Activated T-helper 17 cell treated with anti-CD3 and anti-CD28 coated beads, Interleukin-2, amount 50 U/mL, for 72 hours (primary cell): ENCODE measurements around the gene TNN. TPM values are rescaled to one million over a fixed set of nuclear protein-coding genes. Genes with fewer than 3 reads are reported as not detected.

Experiments
- ATAC-seq: fragments of 150-1000 bp; cut with Tn5 transposase; replicated peaks from 2 replicates; pipeline ENCODE4 v1.10.0; 2021; ENCODE audit warnings: mild to moderate bottlenecking, moderate library complexity
- H3K27ac Mint-ChIP-seq: one replicate; pipeline ENCODE4 v1.8.0; 2022; ENCODE audit warnings: mixed read lengths
- H3K27me3 Mint-ChIP-seq: one replicate; pipeline ENCODE4 v1.8.0; 2022; ENCODE audit warnings: mixed read lengths
- H3K36me3 Mint-ChIP-seq: one replicate; pipeline ENCODE4 v1.8.0; 2022; ENCODE audit warnings: low read depth, mild to moderate bottlenecking, mixed read lengths
- H3K4me1 Mint-ChIP-seq: one replicate; pipeline ENCODE4 v1.8.0; 2022; ENCODE audit warnings: mixed read lengths
- H3K4me3 Mint-ChIP-seq: one replicate; pipeline ENCODE4 v1.8.0; 2022; ENCODE audit warnings: mild to moderate bottlenecking, mixed read lengths
- H3K9me3 Mint-ChIP-seq: one replicate; pipeline ENCODE4 v1.8.0; 2022; ENCODE audit warnings: mixed read lengths
- total RNA-seq, 2 donors: library from RNA; stranded (reverse); gene quantifications; one replicate each; pipeline ENCODE4 v1.2.3, GENCODE V29; 2022

The TNN gene
- total RNA-seq, 2 donors from 2014 or later = not detected

- Mint-ChIP-seq H3K4me3 (no peak overlapping the region), H3K4me1 (no peaks in the 10 kb centered on the region)
- ATAC-seq = no peak
Observed at GRCh38 chr1:175114996-175115395, 47.4 kb downstream of the TNN start.

GRCh38 chr1:175116210-175116798 is 48.7 kb downstream of the TNN start:
- H3K4me1 Mint-ChIP-seq = no peaks in the 10 kb centered on the region
- no peaks in the 10 kb centered on the region for H3K36me3 Mint-ChIP-seq
- H3K4me3 Mint-ChIP-seq = no peak overlapping the region
- peaks cover 10% of the 10 kb centered on the region for H3K27me3 Mint-ChIP-seq
- ATAC-seq = no peak
- peaks cover 14% of the 10 kb centered on the region for H3K9me3 Mint-ChIP-seq
- H3K27ac Mint-ChIP-seq = no peak overlapping the region

More at GRCh38 chr1:175114996-175115395, 47.4 kb downstream of the TNN start:
- H3K36me3 Mint-ChIP-seq = no peaks in the 10 kb centered on the region
- H3K27me3 Mint-ChIP-seq = peaks cover 10% of the 10 kb centered on the region
- H3K27ac Mint-ChIP-seq = no peak overlapping the region
- peaks cover 14% of the 10 kb centered on the region for H3K9me3 Mint-ChIP-seq

DNA sequence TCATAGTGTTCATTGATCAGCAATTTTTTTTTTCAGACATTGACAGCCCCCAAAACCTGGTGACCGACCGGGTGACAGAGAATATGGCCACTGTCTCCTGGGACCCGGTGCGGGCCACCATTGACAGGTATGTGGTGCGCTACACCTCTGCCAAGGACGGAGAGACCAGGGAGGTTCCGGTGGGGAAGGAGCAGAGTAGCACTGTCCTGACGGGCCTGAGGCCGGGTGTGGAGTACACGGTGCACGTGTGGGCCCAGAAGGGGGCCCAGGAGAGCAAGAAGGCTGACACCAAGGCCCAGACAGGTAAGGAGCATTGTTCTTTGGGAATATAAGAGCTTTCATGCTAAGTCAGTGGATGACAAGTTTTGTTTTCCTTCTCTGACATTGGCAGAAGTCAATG is 49.3 kb downstream of the TNN start:
- H3K9me3 Mint-ChIP-seq = peaks cover 14% of the 10 kb centered on the region
- no peak for ATAC-seq
- no peaks in the 10 kb centered on the region for H3K4me1 Mint-ChIP-seq
- H3K36me3 Mint-ChIP-seq = no peaks in the 10 kb centered on the region
- H3K4me3 Mint-ChIP-seq = no peak overlapping the region
- H3K27ac Mint-ChIP-seq = no peak overlapping the region
- H3K27me3 Mint-ChIP-seq = peaks cover 10% of the 10 kb centered on the region

GRCh38 chr1:175118375-175119367 is 51.0 kb downstream of the TNN start:
- Mint-ChIP-seq H3K4me1 (no peaks in the 10 kb centered on the region), H3K27me3 (peaks cover 9% of the 10 kb centered on the region), H3K36me3 (no peaks in the 10 kb centered on the region), H3K9me3 (peaks cover 5% of the 10 kb centered on the region), H3K4me3 (no peak overlapping the region), H3K27ac (no peak overlapping the region)
- no peak for ATAC-seq

- no peaks in the 10 kb centered on the region for H3K27me3 Mint-ChIP-seq
- H3K9me3 Mint-ChIP-seq = no peaks in the 10 kb centered on the region
- H3K4me1 Mint-ChIP-seq = no peaks in the 10 kb centered on the region
- no peak overlapping the region for H3K4me3 Mint-ChIP-seq
- H3K36me3 Mint-ChIP-seq = no peaks in the 10 kb centered on the region
- no peak overlapping the region for H3K27ac Mint-ChIP-seq
- ATAC-seq = no peak
Observed at GRCh38 chr1:175120511-175120910, 52.9 kb downstream of the TNN start.

DNA sequence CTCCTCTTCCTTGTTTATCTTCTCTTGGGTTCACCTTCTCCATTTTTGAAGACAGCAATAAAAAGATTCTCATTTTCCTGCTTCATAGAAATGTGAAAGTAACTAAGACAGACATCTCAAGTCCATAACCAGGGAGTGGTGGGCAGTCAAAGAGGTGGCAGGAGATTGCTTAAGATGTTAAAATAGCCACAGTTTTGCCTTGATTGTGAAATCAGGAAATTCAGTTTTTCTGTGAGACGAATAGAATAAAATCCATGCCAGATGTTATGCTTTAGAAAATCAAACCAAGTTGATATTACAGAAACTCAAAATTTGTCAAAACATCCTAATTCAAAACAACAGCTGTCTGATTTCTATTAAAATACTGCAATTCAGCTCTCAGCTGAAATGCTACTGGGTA is 57.2 kb downstream of the TNN start:
- Mint-ChIP-seq H3K9me3 (no peaks in the 10 kb centered on the region), H3K36me3 (no peaks in the 10 kb centered on the region), H3K4me1 (no peaks in the 10 kb centered on the region), H3K4me3 (no peak overlapping the region), H3K27ac (no peak overlapping the region), H3K27me3 (no peaks in the 10 kb centered on the region)
- ATAC-seq = no peak

GRCh38 chr1:175126347-175126746 is 58.7 kb downstream of the TNN start:
- no peaks in the 10 kb centered on the region for H3K4me1 Mint-ChIP-seq
- no peak overlapping the region for H3K27ac Mint-ChIP-seq
- no peaks in the 10 kb centered on the region for H3K27me3 Mint-ChIP-seq
- no peaks in the 10 kb centered on the region for H3K36me3 Mint-ChIP-seq
- no peaks in the 10 kb centered on the region for H3K9me3 Mint-ChIP-seq
- no peak overlapping the region for H3K4me3 Mint-ChIP-seq
- ATAC-seq = no peak

DNA sequence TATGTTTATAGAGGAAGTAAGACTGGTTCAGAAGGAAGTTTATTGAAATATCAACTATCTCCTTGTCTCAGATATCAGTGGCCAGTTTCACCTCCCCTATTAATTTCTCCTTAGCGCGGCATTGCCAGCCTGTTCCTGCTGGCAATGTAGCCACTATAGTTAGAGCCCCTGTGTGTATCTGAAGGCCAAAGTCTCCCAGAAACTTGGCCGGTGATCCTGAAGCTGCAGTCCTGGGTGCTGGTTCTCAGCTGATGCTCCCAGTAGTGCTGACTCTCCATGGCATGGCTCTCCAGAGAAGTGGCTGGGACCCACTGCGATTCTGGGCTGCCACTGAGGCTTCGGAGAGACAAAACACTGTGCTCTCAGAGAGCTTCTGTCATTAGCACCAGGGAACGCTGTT is 59.9 kb downstream of the TNN start:
- H3K4me1 Mint-ChIP-seq = no peaks in the 10 kb centered on the region
- H3K9me3 Mint-ChIP-seq = no peaks in the 10 kb centered on the region
- no peak overlapping the region for H3K27ac Mint-ChIP-seq
- H3K36me3 Mint-ChIP-seq = no peaks in the 10 kb centered on the region
- no peak overlapping the region for H3K4me3 Mint-ChIP-seq
- no peaks in the 10 kb centered on the region for H3K27me3 Mint-ChIP-seq
- no peak for ATAC-seq

DNA sequence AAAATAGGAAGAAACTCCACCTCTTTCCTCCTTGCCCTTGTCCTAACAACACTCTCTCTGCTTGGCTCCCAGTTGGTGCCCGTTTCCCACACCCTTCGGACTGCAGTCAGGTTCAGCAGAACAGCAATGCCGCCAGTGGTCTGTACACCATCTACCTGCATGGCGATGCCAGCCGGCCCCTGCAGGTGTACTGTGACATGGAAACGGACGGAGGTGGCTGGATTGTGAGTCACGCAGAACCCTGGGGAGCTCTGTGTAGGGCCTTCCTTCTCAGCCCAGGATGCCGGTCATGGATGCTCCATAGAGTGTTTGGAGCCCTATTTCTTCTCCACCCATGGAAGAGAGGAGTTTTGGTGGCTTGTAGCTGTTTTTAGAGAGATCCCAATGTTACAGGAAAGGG is 60.9 kb downstream of the TNN start:
- Mint-ChIP-seq H3K4me1 (no peaks in the 10 kb centered on the region), H3K27ac (no peak overlapping the region), H3K9me3 (no peaks in the 10 kb centered on the region), H3K4me3 (no peak overlapping the region), H3K36me3 (no peaks in the 10 kb centered on the region), H3K27me3 (no peaks in the 10 kb centered on the region)
- no peak for ATAC-seq

GRCh38 chr1:175129182-175129581 is 61.5 kb downstream of the TNN start:
- H3K27me3 Mint-ChIP-seq = no peaks in the 10 kb centered on the region
- no peaks in the 10 kb centered on the region for H3K9me3 Mint-ChIP-seq
- no peaks in the 10 kb centered on the region for H3K36me3 Mint-ChIP-seq
- ATAC-seq = no peak
- H3K4me1 Mint-ChIP-seq = no peaks in the 10 kb centered on the region
- no peak overlapping the region for H3K4me3 Mint-ChIP-seq
- H3K27ac Mint-ChIP-seq = no peak overlapping the region

DNA sequence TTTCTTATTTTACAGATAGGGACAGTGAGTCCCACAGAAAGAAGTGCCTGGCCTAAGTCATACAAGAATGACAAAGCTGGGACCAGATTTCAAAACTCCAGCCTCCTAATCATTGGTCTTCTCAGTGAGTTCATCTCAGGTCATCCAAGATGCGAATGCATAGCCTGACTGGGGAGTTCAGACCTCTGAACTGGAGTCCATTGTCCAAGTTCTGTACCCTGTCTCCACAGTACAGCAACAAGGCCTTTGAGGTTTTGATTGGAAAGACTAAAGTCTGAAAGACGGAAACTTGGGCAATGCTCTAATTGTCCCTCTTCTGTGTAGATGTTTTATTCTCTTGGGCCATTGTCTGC is 62.0 kb downstream of the TNN start:
- no peaks in the 10 kb centered on the region for H3K9me3 Mint-ChIP-seq
- no peaks in the 10 kb centered on the region for H3K4me1 Mint-ChIP-seq
- no peaks in the 10 kb centered on the region for H3K36me3 Mint-ChIP-seq
- H3K4me3 Mint-ChIP-seq = no peak overlapping the region
- peaks cover 3% of the 10 kb centered on the region for H3K27me3 Mint-ChIP-seq
- no peak overlapping the region for H3K27ac Mint-ChIP-seq
- no peak for ATAC-seq

DNA sequence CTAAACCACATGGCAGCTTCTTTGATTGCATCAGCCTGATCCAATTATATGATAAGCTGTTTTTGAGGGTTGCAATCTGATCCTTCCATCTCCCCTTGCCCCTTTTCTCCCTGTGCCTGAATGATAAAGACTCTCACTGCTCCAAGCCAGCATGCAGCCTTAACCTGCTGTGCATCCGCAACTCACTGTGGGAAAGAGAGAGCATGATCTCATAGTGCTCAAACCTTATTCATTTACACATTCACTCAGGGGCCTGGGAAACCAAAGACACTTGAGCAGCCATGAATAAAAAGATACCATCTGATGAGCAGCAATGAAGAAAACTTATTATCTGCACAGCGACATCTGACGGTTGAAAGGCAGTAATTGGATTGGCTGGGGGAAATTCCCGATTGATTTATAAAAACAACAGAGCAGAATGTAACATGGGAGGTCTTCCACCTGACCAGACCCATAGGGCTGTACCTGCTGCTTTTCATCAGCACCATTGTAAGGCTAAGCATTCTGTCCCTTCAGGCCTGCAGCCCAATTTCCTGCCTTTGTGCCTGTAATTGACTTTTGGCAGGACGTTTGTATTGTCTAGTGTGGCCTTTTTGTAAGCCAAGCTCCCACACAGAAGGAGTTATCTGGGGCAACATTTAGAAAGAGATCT is 62.5 kb downstream of the TNN start:
- Mint-ChIP-seq H3K4me1 (no peaks in the 10 kb centered on the region), H3K27ac (no peak overlapping the region), H3K36me3 (no peaks in the 10 kb centered on the region), H3K4me3 (no peak overlapping the region), H3K9me3 (no peaks in the 10 kb centered on the region), H3K27me3 (peaks cover 6% of the 10 kb centered on the region)
- no peak for ATAC-seq

DNA sequence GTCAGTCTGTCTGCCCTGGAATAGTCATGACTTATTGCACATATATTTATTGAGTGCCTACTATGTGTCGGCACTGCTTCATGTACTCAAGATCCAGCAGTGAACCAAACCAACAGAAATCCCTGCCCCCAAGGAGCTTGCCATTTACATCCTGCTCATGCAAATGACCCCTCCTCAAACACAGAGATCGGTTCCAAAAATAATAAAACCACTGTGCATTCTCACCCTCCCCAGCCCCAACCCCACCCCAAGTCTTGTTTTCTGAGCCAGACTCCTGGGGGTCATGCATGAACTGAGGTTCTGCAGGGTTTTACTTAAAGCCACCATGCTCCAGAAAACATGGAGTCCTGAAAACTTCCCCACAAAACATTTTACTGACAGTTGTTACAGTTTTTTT is 63.0 kb downstream of the TNN start:
- Mint-ChIP-seq H3K9me3 (no peaks in the 10 kb centered on the region), H3K27me3 (peaks cover 7% of the 10 kb centered on the region), H3K4me3 (no peak overlapping the region), H3K4me1 (no peaks in the 10 kb centered on the region), H3K27ac (no peak overlapping the region), H3K36me3 (no peaks in the 10 kb centered on the region)
- no peak for ATAC-seq

GRCh38 chr1:175131095-175131494 is 63.5 kb downstream of the TNN start:
- no peaks in the 10 kb centered on the region for H3K4me1 Mint-ChIP-seq
- H3K27me3 Mint-ChIP-seq = peaks cover 11% of the 10 kb centered on the region
- peak; percentile 18 for ATAC-seq
- no peaks in the 10 kb centered on the region for H3K36me3 Mint-ChIP-seq
- H3K9me3 Mint-ChIP-seq = no peaks in the 10 kb centered on the region
- H3K27ac Mint-ChIP-seq = no peak overlapping the region
- no peak overlapping the region for H3K4me3 Mint-ChIP-seq

GRCh38 chr1:175132436-175132835 is 64.8 kb downstream of the TNN start:
- H3K27ac Mint-ChIP-seq = no peak overlapping the region
- H3K9me3 Mint-ChIP-seq = no peaks in the 10 kb centered on the region
- no peak for ATAC-seq
- H3K4me3 Mint-ChIP-seq = no peak overlapping the region
- peaks cover 23% of the 10 kb centered on the region for H3K27me3 Mint-ChIP-seq
- peaks cover 3% of the 10 kb centered on the region for H3K4me1 Mint-ChIP-seq
- no peaks in the 10 kb centered on the region for H3K36me3 Mint-ChIP-seq
